Muscle layer of duodenum (tissue), 2 donors: ENCODE data around the gene ARAP1.

ENCODE experiments used
- H3K27ac ChIP-seq: one replicate; pipeline ENCODE4 v1.7.0; 2013; ENCODE audit warnings: mild to moderate bottlenecking, low read length
- H3K27me3 ChIP-seq: one replicate; pipeline ENCODE4 v1.7.0; 2013; ENCODE audit warnings: low read depth, mild to moderate bottlenecking, control low read depth, low read length
- H3K36me3 ChIP-seq, 2 donors: one replicate each; pipeline ENCODE4 v1.7.0; 2013; ENCODE audit warnings: low read length in 2 of 2, control low read depth in 1 of 2, mild to moderate bottlenecking in 1 of 2; ENCODE audit not compliant: insufficient read depth in 2 of 2, control insufficient read depth in 1 of 2
- H3K4me1 ChIP-seq, 2 donors: one replicate each; pipeline ENCODE4 v1.7.0; 2013; ENCODE audit warnings: low read length in 2 of 2, mild to moderate bottlenecking in 2 of 2, control low read depth in 1 of 2, moderate library complexity in 1 of 2; ENCODE audit not compliant: insufficient read depth in 2 of 2, control insufficient read depth in 1 of 2
- H3K4me3 ChIP-seq, 2 donors: one replicate each; pipeline ENCODE4 v1.7.0; 2013; ENCODE audit warnings: low read length in 2 of 2, low read depth in 1 of 2, mild to moderate bottlenecking in 1 of 2
- H3K9me3 ChIP-seq, 2 donors: one replicate each; pipeline ENCODE4 v1.7.0; 2013; ENCODE audit warnings: low read length in 2 of 2, control low read depth in 1 of 2, mild to moderate bottlenecking in 1 of 2; ENCODE audit not compliant: control insufficient read depth in 1 of 2
- donor health status: healthy.

Gene ARAP1

DNA sequence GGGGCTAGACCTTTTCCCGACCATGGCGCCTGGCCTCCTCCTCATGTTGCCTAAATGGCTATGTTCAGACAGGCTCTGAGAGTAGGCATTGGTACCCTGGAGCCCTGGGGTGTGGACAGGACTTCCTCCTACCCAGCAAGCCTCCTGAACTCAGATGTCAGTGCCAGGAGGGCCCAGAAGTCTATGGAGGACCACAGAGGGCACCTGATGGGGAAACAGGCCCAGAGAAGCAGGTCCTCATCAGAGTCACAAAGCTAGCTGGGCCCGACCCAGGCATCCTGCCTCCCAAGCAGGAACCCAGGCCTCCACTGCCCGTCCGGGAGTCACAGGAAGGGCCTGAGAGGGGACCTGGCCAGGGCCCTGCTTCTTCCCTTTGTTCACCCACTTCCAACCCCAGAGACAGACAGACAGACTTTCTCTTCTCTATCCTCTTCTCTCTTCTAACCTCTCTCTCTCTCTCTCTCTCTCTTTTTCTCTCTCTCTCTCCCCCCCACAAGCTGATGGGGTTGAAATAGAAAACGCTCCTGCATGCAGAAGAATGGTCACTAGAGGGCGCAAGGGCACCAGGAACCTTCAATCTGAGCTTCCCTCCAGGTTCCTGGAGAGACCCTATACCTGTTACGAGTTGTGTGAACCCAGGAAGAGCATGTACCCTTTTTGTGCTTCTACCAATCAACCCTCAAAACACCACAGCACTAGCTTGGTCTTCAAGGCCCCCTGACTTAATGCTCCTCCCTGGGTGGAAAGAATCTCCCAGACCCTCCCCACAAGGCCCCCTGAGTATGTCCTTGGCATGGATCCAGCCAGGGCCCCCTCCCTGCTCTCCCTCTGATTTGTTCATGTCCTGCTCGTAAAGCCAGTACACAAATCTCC, 27.1 kb downstream of the ARAP1 start:
- Histone ChIP-seq H3K4me1 (peaks cover 15 to 38% of the 10 kb centered on the region in 2 donors), H3K27me3 (no peaks in the 10 kb centered on the region), H3K9me3 (no peaks in the 10 kb centered on the region), H3K36me3 (peaks cover 5 to 8% of the 10 kb centered on the region in 2 donors), H3K4me3 (no peak overlapping the region), H3K27ac (no peak overlapping the region)

DNA sequence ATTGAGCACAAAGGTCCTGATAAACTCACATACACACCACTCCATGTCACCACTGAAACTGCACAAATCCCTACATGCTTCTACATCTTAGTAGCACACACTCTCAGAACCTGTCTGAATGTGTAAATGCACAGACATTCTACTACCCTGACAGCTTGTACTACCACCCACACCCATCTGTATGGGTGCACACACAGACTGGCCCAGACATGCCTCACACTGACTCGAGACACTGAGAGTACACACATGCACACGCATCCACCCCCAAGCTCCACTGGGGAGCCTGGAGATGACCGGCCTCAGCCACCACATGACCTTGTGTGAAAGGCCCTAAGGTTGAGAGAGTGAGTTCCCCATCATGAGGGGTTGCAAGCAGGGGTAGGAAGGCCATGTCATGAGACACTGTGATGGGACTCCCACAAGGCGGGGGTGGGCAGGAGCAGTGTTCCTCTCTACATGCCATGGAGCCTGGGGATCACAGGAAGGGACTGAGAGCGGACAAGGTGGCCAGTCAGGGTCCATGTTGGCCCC, 28.1 kb downstream of the ARAP1 start:
- peaks cover 25 to 48% of the 10 kb centered on the region in 2 donors for H3K4me1 ChIP-seq
- no peak overlapping the region for H3K4me3 ChIP-seq
- H3K9me3 ChIP-seq, result no peaks in the 10 kb centered on the region
- no peaks in the 10 kb centered on the region for H3K27me3 ChIP-seq
- H3K36me3 ChIP-seq, result peaks cover 5 to 8% of the 10 kb centered on the region in 2 donors
- no peak overlapping the region for H3K27ac ChIP-seq

DNA sequence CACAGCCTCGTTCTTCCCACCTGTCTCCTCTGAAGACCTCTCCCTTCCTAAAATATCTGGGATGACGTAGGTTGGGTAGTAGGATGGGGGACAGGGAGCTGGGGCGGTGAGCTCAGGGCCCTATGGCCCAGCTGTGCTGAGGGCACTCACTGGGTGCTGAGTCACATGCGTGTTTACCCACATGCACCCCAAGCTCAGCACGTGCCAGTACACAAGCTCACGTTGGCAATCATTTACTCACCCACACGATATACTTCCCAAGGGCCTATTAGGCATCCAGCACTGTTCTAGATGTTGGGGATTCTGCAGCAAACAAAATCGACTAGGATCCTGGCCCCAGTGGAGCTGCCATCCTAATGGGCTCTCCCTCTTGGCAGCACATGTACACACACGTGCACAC, 28.7 kb downstream of the ARAP1 start:
- no peak overlapping the region for H3K4me3 ChIP-seq
- H3K9me3 ChIP-seq, result no peaks in the 10 kb centered on the region
- no peak overlapping the region for H3K27ac ChIP-seq
- peaks cover 28 to 54% of the 10 kb centered on the region in 2 donors for H3K4me1 ChIP-seq
- H3K27me3 ChIP-seq, result no peaks in the 10 kb centered on the region
- peaks cover 5 to 12% of the 10 kb centered on the region in 2 donors for H3K36me3 ChIP-seq

DNA sequence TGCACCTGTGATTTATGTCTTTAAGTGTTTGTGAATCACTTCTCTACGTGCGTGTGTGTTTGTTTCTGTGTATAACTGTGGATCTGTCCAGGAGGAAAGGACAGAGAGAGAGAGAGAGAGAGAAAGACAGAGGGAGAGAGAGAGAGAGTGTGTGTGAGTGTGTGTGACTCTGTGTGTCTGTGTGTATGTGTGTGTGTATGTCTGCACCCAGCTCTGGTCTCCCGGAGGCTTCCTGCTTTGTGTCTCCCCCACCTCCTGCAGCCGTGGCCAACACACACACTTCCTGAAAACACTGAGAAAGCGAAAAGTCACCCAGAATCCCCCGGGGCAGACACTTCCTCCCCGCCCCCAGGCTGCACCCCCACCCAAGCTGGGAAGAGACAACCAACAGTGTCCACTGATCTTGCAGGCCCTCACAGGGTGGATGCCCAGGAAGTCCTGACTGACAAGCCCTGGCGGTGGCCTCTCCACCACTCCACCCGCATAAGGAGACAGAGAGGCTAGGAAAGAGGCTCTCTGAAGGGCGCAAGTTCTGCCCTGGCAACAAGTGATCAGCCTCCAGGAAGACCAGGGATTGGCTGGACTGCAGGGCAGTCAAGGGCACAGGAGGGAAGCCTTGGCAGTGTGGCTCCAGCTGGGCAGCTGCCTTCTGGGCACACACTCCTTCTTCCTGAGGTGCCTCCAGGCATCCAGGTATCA, 30.0 kb downstream of the ARAP1 start:
- Histone ChIP-seq H3K27ac (peak overlapping the region; percentile 95), H3K27me3 (no peaks in the 10 kb centered on the region), H3K4me1 (peaks cover 28 to 57% of the 10 kb centered on the region in 2 donors)

DNA sequence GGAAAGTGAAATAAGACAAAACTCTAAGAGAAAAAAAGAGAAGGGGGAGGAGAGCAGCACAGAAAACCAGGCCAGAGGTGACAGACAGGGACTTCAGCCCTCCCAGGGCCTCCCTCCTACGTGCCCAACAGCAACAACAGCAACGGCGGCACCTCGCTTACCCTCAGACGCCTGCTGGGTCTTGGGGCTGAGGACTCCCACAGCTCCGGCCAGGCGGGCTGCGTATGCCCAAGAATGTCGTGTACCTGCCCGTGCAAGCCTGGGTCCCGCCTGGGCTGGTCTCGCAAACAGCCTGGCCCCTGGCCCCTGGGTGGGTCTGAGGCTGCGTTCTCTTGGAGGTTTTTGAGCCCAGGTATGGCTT, 30.5 kb downstream of the ARAP1 start:
- Histone ChIP-seq H3K9me3 (no peaks in the 10 kb centered on the region), H3K27ac (peak overlapping the region; percentile 95), H3K36me3 (peaks cover 12 to 24% of the 10 kb centered on the region in 2 donors), H3K4me1 (peaks cover 28 to 62% of the 10 kb centered on the region in 2 donors), H3K27me3 (no peaks in the 10 kb centered on the region), H3K4me3 (peak overlapping the region; percentile 78 to 90)

More for the DNA sequence above, 30.0 kb downstream of the ARAP1 start:
- Histone ChIP-seq H3K9me3 (no peaks in the 10 kb centered on the region), H3K36me3 (peaks cover 8 to 23% of the 10 kb centered on the region in 2 donors), H3K4me3 (peak overlapping the region; percentile 78 to 90)

DNA sequence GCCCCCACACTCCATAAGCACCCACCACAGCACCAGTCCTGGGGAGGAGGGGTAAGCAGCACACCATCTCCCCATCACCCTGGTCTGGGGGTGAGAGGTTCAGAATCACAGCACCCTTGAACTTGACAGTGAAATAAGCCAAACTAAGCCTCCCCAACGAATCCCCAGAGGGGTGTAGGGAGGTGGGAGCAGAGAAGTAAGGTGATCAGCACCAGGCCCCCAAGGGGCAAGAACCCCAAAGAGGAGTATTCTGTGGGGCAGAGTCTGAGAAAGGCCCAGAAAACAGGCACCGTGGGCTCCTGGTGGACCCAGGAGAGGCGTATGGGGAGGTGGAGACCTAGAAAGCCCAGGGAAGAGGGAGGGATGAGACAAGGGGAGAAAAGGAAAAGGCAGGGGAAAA, 30.9 kb downstream of the ARAP1 start:
- H3K4me3 ChIP-seq, result peak overlapping the region; percentile 78 to 90
- no peaks in the 10 kb centered on the region for H3K27me3 ChIP-seq
- peak overlapping the region; percentile 95 for H3K27ac ChIP-seq
- peaks cover 10 to 24% of the 10 kb centered on the region in 2 donors for H3K36me3 ChIP-seq
- H3K9me3 ChIP-seq, result no peaks in the 10 kb centered on the region
- peaks cover 28 to 66% of the 10 kb centered on the region in 2 donors for H3K4me1 ChIP-seq

DNA sequence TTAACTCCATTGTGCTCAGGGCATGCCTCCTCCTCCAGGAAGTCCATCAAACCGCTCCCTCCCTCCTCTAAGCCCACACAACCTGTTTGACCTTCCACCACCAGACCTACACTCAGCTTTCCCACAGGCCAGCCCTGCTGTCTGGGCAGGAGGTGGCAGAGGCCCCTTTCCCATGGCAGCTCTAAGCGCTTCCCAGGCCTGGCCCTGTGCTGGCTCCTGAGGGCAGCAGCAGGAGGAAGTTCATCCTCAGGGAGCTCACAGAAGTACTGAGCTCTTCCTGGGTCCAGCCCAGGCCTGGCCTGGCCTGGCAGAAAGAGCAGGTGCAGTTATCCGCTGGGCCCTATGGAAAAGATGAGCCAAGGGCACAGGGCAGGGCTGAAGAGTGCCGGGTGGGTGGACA, 31.4 kb downstream of the ARAP1 start:
- Histone ChIP-seq H3K36me3 (peaks cover 8 to 24% of the 10 kb centered on the region in 2 donors), H3K4me1 (peaks cover 28 to 66% of the 10 kb centered on the region in 2 donors), H3K9me3 (no peaks in the 10 kb centered on the region), H3K4me3 (peak overlapping the region; percentile 78 to 90), H3K27me3 (no peaks in the 10 kb centered on the region), H3K27ac (peak overlapping the region; percentile 95)

DNA sequence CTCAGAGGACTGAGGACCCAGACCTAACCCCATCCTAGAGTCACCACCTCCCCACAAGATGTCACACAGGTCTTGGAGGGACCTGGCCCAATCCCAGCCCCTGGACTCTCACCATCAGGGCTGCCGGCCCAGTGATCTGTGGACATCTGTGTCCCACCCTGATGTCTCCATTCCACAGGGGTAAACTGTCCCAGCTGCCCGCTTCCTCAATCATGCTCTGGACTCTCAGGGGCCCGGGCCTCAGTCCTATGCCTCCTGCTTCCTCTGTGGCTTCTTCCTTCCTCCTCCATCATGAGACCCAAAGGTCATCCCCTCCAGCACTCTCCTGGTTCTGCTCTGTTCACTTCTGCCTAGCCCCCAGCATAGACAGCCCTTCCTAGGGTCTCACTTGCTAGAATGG, 32.2 kb downstream of the ARAP1 start:
- H3K36me3 ChIP-seq, result peaks cover 8 to 24% of the 10 kb centered on the region in 2 donors
- peak overlapping the region; percentile 78 to 90 for H3K4me3 ChIP-seq
- peak overlapping the region; percentile 95 for H3K27ac ChIP-seq
- peaks cover 28 to 59% of the 10 kb centered on the region in 2 donors for H3K4me1 ChIP-seq
- H3K27me3 ChIP-seq, result no peaks in the 10 kb centered on the region
- H3K9me3 ChIP-seq, result no peaks in the 10 kb centered on the region

DNA sequence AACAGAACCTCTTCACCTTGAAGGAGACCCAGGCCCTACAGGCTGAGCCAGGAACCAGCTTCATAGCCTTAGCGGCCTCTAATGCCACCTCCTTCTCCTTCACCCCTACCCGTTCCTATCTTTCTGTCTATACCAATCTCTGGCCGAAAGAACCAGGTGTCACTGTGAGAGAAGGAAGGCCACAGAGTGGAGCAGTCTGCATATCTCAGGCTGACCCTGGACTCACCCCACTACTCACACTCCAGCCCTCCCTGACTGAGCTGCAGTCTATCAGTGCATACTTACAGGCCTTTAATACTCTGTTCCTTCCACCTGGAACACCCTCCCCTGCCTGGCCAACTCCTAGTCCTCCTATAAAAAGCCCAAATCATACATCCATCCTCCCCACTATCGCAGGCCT, 32.7 kb downstream of the ARAP1 start:
- H3K9me3 ChIP-seq, result no peaks in the 10 kb centered on the region
- peak overlapping the region in 1 of 2 donors; percentile 90 for H3K4me3 ChIP-seq

DNA sequence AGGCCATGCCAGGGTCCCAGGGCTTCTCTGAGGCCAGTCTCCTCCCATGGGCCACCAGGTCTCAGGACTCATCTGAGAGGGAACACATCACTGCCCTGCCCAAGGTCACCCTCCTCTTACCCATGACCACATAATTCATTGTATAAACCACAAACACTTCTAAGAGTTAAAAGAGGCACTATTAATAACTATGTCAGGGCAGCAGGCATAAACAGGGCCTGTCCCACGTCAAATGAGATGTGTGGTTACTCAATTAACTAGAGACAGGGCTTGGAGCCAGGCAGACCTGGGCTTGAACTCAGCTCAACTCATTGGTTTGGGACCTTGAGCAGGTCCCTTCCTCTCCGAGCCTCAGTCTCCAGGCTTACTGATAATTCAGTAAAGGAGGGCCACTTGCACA, 33.1 kb downstream of the ARAP1 start:
- Histone ChIP-seq H3K27me3 (no peaks in the 10 kb centered on the region), H3K4me1 (peaks cover 28 to 56% of the 10 kb centered on the region in 2 donors), H3K27ac (peak overlapping the region; percentile 95), H3K4me3 (peak overlapping the region in 1 of 2 donors; percentile 90), H3K36me3 (peaks cover 8 to 17% of the 10 kb centered on the region in 2 donors), H3K9me3 (no peaks in the 10 kb centered on the region)

More for the DNA sequence above, 32.7 kb downstream of the ARAP1 start:
- Histone ChIP-seq H3K27ac (peak overlapping the region; percentile 95), H3K4me1 (peaks cover 28 to 56% of the 10 kb centered on the region in 2 donors), H3K27me3 (no peaks in the 10 kb centered on the region), H3K36me3 (peaks cover 8 to 21% of the 10 kb centered on the region in 2 donors)

DNA sequence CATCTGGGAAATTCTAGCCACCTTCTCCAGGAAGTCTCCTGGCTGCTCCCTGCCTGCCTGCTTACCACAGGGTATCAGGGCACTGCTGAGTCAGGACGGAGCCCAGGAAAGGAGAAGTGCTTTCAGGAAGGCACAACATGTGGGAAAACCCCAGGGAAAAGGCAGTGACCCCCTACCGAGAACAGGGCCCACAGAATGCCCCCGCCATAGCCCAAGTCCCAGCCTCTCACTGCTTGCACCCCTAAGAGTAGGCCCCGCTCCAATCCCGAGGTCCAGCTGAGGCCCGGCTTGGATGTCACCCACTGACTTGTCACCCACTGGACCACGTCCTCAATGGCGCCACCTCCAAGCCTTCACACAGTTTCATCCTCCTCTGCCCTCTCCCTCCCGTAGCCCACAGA, 34.1 kb downstream of the ARAP1 start:
- H3K36me3 ChIP-seq, result peaks cover 8 to 16% of the 10 kb centered on the region in 2 donors
- peaks cover 25 to 57% of the 10 kb centered on the region in 2 donors for H3K4me1 ChIP-seq
- no peak overlapping the region for H3K27ac ChIP-seq

More for the DNA sequence above, 34.1 kb downstream of the ARAP1 start:
- no peak overlapping the region for H3K4me3 ChIP-seq
- no peaks in the 10 kb centered on the region for H3K27me3 ChIP-seq
- H3K9me3 ChIP-seq, result no peaks in the 10 kb centered on the region
